Stimulated activated CD4-positive, alpha-beta T cell treated with anti-CD3 and anti-CD28 coated beads, Interleukin-1b, Interleukin-23, amount 100 ng/mL, for 24 hours (primary cell): ENCODE results near the gene ASTN1.
A peak's percentile ranks its signal among the peaks of the same experiment; 100 is the strongest.

ENCODE experiments used
- DNase-seq, 4 experiments: peaks; one replicate each; pipeline ENCODE4 v3.0.0-alpha.2; 2020; ENCODE audit warnings: low read depth in 4 of 4, low spot score in 1 of 4

The ASTN1 gene

DNA sequence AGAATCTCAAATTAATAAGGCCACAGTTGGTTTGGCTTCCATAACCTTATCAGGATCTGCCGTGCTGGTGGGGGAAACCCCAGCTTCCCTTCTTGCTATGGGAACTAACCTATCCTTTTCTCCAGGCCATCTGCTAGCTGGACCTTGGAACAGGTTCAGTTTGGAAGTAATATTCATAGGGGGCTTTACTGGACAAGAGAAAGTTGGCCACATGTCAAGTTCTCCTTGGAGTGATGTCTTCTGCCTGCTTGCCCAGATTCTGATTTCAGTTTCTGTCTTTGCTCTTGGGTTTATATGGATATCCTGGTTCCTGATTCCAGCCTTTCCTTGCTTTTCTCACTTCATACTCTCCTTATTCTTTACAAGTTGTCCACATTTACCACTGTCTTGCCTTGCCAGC, 279.6 kb downstream of the ASTN1 start:
- no peak for DNase-seq

DNA sequence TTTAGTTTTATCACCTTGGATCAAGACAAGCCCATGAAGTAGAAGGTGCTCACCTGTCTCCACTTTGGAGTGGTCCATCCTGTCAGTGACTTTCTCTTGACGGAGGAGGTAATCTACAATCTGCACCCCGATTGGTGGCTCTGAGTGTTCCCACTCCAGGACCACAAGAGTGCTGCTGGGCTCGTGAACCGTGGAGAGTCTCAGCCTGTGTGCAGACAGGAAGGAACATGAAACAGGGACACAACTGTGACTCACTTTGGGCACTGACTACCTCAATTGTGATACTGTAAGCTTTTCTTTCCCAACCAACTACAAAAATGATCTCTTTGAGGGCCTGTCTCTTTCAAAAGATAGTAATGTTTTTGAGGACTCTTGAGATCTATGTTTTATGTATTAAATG, 280.2 kb downstream of the ASTN1 start:
- DNase-seq: no peak

- DNase-seq: peak; percentile 6 to 21 (median 10)
These were observed 283.4 kb downstream of the ASTN1 start for GRCh38 chr1:176880955-176881595.

DNA sequence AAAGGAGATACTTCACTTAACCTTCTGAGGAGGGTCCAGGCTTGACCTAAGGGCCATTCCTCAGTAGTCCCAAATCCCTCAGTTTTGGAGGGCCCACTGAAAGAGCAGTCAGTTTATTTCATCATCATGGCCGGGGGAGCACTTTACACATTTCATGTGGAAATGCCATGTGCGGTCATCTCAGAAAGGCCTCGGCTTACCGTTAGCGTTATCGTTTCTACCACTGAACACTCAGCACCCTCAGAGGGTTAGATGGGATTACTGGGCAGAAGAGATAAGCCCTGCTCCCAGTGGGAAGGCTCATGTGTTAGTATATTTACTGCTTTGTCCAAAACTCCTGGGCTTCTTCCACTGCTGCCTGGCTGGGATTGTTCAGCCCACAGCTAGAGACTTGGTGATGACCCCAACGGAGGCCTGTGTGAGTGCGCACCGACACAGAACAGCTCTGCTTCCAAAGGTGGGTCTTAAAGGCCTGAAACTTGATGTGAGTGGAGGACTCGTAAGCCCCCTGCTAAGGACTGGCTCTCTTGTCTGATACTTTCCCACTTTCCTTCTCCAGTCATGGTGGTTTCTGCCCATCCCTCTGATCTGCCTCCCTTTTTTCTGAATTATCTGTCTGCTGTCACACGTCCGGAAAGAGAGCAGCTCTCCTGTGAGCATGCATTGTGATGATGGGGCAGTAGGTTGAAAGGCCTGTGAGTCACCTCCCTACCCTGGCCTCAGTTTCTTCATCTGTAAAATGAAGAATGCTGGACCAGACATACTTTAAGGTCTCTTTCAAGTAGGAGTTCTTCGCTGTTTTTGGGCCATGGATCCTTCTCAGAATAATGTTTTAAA, 284.5 kb downstream of the ASTN1 start:
- no peak for DNase-seq

DNA sequence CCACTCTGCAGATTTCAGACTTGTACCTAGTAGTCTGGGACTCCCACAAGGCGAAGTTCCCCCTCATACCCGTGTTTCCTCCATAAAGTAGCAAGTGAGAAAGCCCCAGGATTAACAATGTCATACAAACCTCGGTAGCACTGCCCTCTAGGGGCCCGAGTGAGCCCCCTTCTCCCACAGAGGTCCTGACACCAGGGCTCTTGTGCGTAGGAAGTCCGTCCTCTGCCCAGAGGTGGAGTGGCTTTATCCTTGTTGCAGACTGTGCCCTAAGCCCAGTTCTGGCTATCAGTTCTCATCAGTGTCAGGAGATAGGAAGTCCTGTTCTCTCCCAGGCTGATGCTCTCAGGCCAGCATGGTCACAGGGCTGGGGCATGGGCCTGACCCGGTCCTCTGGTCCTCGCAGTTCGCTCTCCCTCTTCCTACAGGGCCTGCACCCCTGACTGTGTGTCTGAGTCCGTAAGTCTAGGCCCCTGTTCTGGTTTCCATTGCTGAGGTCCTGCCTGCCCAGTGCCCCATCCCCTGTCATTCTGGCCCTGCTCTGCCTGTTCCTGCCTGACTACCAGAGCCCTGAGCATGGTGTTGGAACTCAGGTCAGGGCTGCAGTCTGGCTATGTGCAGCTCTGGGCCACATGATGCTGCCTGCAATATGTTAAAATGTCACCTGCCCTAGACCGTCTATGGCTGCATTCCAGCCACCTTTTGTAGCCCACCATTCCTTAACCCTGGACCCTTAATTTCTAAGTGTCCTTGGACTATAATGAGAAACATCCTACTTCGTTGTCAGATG, 285.6 kb downstream of the ASTN1 start:
- no peak for DNase-seq

DNA sequence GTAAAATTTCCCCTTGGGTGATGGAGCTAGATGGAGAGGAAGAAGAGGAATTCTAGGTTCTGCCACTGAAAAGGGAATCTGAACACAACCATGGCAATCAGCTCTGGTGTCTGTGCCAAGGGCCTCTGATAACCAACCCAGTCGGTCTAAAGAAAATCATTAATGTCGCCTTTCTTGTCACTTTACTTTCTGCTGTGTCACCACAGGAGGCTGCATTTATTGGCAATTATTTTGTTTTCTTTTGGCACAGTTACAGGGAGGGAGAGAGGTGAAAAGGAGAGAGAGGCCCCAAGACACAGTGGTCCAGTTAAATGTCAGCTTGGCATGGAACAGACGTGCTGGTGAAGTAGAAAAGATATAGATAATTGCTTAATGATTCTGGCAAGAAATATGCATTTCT, 287.0 kb downstream of the ASTN1 start:
- DNase-seq: no peak

DNA sequence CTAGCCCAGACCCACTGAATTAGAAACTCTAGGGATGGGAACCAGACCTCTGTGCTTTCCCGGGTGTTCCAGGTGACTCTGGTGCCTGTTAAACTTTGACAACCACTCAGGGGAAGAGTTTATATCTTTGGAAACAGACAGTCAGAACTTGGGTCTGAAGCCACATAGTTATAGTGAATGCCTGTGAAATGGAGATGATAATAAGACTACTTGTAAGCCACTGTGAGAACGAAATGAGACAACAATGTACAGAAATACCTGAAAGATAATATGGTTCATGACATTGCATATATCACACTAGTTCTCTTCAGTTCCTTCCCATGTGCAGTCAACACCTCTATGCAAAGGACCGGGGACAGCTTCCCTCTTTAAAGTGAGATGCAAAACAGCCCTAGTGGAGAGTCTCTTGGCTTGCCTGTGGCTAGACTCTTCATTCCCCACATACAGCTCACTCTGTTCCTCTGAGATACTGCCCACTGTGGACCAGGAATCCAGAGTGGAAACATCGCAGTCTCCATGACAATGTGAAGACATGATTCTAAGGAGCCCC, 287.5 kb downstream of the ASTN1 start:
- DNase-seq: no peak

GRCh38 chr1:176869577-176869976, 294.9 kb downstream of the ASTN1 start:
- DNase-seq: no peak

- DNase-seq: no peak
These were observed 298.3 kb downstream of the ASTN1 start for GRCh38 chr1:176866011-176866714.

DNA sequence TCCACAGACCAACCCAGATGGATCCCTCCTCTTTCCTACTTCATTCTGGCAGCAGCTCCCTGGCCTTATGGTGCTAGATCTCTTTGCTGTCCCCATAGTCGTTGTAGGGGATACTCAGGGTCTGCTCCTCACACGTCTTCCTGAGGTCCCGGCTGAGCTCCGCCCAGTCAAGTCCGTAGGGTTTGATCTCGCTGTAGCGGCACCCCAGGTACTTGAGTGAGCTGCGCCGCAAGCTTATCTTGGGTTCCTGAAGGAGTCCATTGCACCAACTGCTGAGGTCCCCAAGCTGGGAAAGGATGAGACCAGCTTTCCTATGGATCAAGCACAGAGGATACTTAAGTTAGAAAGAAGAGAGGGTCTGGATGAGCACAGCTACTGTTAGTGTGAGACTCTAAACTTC, 300.3 kb downstream of the ASTN1 start:
- DNase-seq: no peak

- DNase-seq: no peak
These were observed 300.9 kb downstream of the ASTN1 start for GRCh38 chr1:176863613-176864012.

DNA sequence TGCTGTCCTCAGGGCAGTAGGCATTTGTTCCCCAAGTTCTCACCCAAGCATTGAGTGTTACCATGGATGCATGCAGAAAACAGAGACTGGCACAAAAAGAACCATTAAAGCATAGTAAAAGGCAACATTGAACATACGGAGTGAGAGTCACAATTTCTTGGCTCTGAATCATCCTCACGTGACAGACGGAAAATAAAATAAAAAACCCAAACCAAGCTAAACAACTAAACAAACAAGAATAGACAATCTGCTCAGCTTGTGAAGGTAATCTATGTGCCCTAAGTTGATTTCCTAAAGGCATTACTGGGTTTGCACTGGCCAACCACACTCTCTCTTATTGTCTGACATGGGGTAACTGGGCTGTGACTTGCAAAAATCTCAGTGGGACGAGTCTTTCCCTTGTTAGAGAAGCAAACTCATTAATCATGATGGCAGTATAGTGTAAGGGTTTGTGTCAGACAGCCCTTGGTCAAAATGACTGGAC, 306.0 kb downstream of the ASTN1 start:
- DNase-seq: no peak

DNA sequence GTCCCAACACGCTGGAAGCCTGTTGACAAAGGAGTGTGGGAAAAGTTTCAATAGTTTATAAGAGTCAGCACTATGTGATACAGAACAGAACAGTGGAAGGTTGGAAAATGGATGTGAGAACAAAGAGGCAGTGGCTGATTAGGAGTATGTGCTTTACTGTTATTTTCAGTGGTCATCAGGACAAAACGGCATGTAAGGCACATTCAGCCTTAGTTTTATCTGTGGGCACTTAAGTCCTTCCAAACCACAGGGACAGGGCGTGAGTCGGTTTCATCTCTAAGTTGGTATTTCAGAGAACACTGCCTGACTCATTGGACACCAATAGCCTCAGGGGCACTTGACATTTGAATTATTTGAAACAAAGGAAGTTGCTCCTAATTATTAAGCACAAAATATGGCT, 306.9 kb downstream of the ASTN1 start:
- no peak for DNase-seq

DNA sequence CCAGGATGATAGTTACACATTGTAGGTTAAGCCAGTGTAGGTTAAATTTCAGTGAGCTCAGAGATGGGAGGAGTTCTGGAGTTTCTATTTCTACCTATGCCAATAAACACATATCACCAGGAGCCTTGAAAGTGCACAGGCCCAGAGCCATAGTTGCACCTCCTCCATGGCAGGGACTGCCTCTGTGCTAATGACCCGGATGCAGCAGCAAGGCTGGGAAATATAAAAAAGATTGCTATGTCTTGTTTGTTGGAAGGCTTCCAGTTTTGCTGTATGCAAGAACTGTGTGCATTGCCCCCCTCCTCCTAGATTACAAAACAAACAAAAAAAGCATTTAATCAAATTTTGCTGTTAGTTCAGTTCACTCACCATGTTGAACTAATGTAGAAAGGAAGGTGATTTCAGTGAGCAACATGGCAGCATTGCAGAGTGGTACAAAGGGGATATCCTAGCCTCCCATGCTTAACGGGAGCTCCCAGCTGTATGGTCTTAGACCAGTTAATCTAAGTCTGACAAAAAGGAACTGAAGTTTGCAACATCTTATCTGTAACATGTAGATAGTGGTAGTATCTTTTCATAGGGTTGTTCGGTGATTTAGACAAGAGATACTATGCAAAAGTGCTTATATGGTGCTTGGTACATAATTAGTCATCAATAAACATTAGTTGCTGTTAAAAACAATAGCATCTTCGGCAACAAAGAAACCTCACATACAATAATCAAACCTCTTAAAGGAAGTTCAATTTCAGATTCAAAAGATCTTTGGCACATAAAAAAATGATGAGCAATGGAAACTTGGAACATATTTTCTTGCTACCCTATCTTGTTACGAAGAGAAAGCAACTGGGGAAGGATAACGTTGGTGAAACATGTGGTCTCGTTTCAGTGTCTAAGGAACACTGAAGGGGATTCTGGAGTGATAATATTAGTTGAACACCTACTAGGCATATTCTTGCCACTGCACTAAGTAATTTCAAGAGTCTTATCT, 309.5 kb downstream of the ASTN1 start:
- DNase-seq: no peak

DNA sequence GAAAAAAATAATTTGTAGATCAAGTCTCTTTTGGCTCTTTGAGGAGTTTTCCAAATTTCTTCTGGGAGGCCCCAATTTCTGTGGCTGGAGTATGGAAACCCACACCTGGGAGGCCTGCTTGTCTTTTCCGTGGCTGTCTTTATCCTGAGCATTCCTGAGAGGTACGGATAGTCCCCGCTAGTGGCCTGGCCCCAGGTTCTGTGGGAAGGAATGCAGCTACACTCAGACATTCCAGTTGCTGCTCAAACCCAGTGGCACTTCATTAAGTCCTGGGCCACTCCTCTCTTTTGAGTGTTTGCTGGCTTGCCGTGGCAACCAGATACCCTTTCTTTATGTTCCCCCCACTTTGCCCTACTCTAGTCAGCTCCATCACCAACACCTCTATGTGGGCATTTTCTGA, 310.4 kb downstream of the ASTN1 start:
- no peak for DNase-seq

- DNase-seq: no peak
These were observed 311.0 kb downstream of the ASTN1 start for GRCh38 chr1:176853503-176853902.

- DNase-seq: no peak
These were observed 312.4 kb downstream of the ASTN1 start for GRCh38 chr1:176852124-176852523.

GRCh38 chr1:176850871-176851270, 313.6 kb downstream of the ASTN1 start:
- DNase-seq: no peak

GRCh38 chr1:176849281-176849680, 315.2 kb downstream of the ASTN1 start:
- no peak for DNase-seq

DNA sequence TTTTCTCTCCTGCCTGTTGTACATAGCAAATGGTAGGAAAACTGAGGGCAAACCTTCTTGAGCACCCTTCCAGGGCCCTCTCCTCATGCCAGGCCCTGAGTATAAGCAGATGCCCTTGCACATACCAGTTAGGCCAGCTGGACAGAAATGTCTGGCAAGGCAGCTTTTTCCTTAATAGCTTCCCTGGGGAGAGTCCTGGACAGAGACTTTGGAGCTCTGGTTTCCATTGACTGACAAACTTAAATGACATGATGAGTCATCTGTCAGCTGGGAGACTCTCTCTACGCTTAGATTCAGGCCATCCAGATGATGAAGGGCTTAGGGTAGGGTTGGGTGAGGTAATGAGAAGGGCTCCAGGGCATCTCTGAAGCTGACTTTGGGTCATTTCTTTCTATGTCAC, 317.5 kb downstream of the ASTN1 start:
- DNase-seq: no peak
